ENCODE measurements around the gene TBX1. TPM values are rescaled to one million over a fixed set of nuclear protein-coding genes. Genes with fewer than 3 reads are reported as not detected.

TBX1 gene
- total RNA-seq, 2 experiments from 2014 or later, result 0.23 TPM; not detected in 1

DNA sequence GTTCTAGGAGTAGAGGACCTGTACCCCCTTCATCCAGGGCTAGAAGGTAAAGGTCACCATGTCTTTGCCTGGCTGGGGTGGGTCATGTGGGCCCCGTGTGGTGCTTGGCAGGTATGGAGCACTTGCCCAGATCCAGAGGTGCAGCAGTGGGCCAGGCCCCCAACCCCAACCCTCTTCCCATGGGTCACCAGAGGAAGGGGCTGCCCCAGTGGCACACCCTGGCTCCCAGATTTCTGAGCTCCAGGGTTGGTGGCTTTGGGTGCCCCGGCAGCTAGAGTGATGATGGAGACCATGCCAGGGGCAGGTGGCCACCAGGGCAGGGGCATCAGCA, 39.6 kb upstream of the TBX1 start:
- Histone ChIP-seq H3K9me2 (ENCODE audit: insufficient read depth, low read length) (no peaks in the 10 kb centered on the region), H3K36me3 (ENCODE audit: insufficient read depth, low read length) (no peaks in the 10 kb centered on the region), H3K9me3 (ENCODE audit: low read length) (no peaks in the 10 kb centered on the region), H3K4me3 (ENCODE audit: low read depth, low read length, poor library complexity, severe bottlenecking) (no peak overlapping the region), H3K4me1 (ENCODE audit: insufficient read depth, low read length, poor library complexity, severe bottlenecking) (no peaks in the 10 kb centered on the region), H2AFZ (ENCODE audit: low read length) (no peak overlapping the region), H4K20me1 (ENCODE audit: insufficient read depth, low read length) (no peaks in the 10 kb centered on the region), H3K4me2 (ENCODE audit: low read length) (no peak overlapping the region), H3K27ac (ENCODE audit: low read depth, low read length, poor library complexity, severe bottlenecking) (no peak overlapping the region), H3K79me2 (ENCODE audit: insufficient read depth, low read depth, low read length) (no peaks in the 10 kb centered on the region)
- TF ChIP-seq, protein P1, sequence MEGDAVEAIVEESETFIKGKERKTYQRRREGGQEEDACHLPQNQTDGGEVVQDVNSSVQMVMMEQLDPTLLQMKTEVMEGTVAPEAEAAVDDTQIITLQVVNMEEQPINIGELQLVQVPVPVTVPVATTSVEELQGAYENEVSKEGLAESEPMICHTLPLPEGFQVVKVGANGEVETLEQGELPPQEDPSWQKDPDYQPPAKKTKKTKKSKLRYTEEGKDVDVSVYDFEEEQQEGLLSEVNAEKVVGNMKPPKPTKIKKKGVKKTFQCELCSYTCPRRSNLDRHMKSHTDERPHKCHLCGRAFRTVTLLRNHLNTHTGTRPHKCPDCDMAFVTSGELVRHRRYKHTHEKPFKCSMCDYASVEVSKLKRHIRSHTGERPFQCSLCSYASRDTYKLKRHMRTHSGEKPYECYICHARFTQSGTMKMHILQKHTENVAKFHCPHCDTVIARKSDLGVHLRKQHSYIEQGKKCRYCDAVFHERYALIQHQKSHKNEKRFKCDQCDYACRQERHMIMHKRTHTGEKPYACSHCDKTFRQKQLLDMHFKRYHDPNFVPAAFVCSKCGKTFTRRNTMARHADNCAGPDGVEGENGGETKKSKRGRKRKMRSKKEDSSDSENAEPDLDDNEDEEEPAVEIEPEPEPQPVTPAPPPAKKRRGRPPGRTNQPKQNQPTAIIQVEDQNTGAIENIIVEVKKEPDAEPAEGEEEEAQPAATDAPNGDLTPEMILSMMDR (conservative IDR thresholded peaks at IDR 0.05; ENCODE audit: low read length), result no peak
- no peak for TF ChIP-seq EZH2phosphoT487 (IDR thresholded peaks at IDR 0.05; ENCODE audit: borderline replicate concordance, low read depth, low read length)
- intact Hi-C loops (cut with micrococcal nuclease; ENCODE audit: unreplicated experiment), result no loop called here
- DNase-seq (ENCODE audit: low spot score), result no peak
- POLR2A ChIA-PET, result no interaction called here
- BruUV-seq (replicated peaks), result no TSS peak
- CTCF ChIA-PET (ENCODE audit: unreplicated experiment), result no interaction called here

GRCh38 chr22:19721330-19722177, 39.0 kb upstream of the TBX1 start:
- no peaks in the 10 kb centered on the region for H3K79me2 ChIP-seq (ENCODE audit: insufficient read depth, low read depth, low read length)
- no TSS peak for BruUV-seq (replicated peaks)
- ChIA-PET CTCF (ENCODE audit: unreplicated experiment) (no interaction called here), POLR2A (no interaction called here)
- intact Hi-C loops (cut with micrococcal nuclease; ENCODE audit: unreplicated experiment), result no loop called here
- H4K20me1 ChIP-seq (ENCODE audit: insufficient read depth, low read length), result no peaks in the 10 kb centered on the region
- no peak overlapping the region for H2AFZ ChIP-seq (ENCODE audit: low read length)
- no peaks in the 10 kb centered on the region for H3K9me2 ChIP-seq (ENCODE audit: insufficient read depth, low read length)
- H3K4me1 ChIP-seq (ENCODE audit: insufficient read depth, low read length, poor library complexity, severe bottlenecking), result no peaks in the 10 kb centered on the region
- no peaks in the 10 kb centered on the region for H3K9me3 ChIP-seq (ENCODE audit: low read length)
- no peaks in the 10 kb centered on the region for H3K36me3 ChIP-seq (ENCODE audit: insufficient read depth, low read length)
- no peak overlapping the region for H3K27ac ChIP-seq (ENCODE audit: low read depth, low read length, poor library complexity, severe bottlenecking)
- H3K4me2 ChIP-seq (ENCODE audit: low read length), result no peak overlapping the region
- no peak for DNase-seq (ENCODE audit: low spot score)
- TF ChIP-seq, protein P1 (conservative IDR thresholded peaks at IDR 0.05; ENCODE audit: low read length), result no peak
- no peak overlapping the region for H3K4me3 ChIP-seq (ENCODE audit: low read depth, low read length, poor library complexity, severe bottlenecking)

DNA sequence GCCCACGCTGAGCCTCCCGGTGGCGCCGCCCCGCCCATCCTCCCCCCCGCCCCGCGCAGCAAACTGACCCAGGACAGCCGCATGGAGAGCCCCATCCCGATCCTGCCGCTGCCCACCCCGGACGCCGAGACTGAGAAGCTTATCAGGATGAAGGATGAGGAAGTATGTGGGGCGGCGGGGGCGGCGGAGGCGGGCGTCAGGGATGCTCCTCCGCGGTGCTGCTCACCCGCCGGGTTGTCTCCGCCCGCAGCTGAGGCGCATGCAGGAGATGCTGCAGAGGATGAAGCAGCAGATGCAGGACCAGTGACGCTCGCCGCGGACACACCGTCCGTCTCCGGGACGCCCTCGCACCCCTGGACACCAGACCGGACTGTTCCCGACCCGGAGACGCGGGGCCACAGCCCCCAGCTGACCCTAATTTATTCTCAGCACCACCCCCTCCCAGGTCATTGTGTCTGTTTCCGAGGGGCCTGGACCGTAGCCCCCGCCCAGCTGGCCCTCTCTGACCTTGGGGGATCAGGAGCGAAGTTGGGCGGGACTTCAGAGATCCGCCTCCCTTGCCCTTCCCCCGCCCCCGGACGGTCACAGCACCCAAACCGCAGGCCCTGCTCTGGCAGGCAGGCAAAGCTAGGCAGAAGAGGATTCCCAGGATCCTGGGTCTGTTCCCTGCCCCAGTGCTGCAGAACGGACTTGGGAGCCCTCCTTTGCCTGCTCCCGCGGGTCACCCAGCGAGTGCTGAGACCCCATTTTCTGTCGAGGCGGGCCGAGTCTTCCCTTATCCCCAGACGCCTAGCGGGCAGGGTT, 38.2 kb upstream of the TBX1 start:
- no peaks in the 10 kb centered on the region for H3K9me2 ChIP-seq (ENCODE audit: insufficient read depth, low read length)
- H4K20me1 ChIP-seq (ENCODE audit: insufficient read depth, low read length), result no peaks in the 10 kb centered on the region
- POLR2A ChIA-PET, result no interaction called here
- H3K9me3 ChIP-seq (ENCODE audit: low read length), result no peaks in the 10 kb centered on the region
- CTCF ChIA-PET (ENCODE audit: unreplicated experiment), result no interaction called here
- H3K36me3 ChIP-seq (ENCODE audit: insufficient read depth, low read length), result no peaks in the 10 kb centered on the region
- no peak overlapping the region for H3K27ac ChIP-seq (ENCODE audit: low read depth, low read length, poor library complexity, severe bottlenecking)
- BruUV-seq (replicated peaks), result no TSS peak
- no peak for DNase-seq (ENCODE audit: low spot score)
- H3K79me2 ChIP-seq (ENCODE audit: insufficient read depth, low read depth, low read length), result no peaks in the 10 kb centered on the region
- intact Hi-C loops (cut with micrococcal nuclease; ENCODE audit: unreplicated experiment), result no loop called here
- no peak overlapping the region for H2AFZ ChIP-seq (ENCODE audit: low read length)
- no peak overlapping the region for H3K4me2 ChIP-seq (ENCODE audit: low read length)
- no peak for TF ChIP-seq EZH2phosphoT487 (IDR thresholded peaks at IDR 0.05; ENCODE audit: borderline replicate concordance, low read depth, low read length)
- TF ChIP-seq, protein P1 (conservative IDR thresholded peaks at IDR 0.05; ENCODE audit: low read length), result no peak
- no peaks in the 10 kb centered on the region for H3K4me1 ChIP-seq (ENCODE audit: insufficient read depth, low read length, poor library complexity, severe bottlenecking)
- no peak overlapping the region for H3K4me3 ChIP-seq (ENCODE audit: low read depth, low read length, poor library complexity, severe bottlenecking)
